Ovary (tissue), 9 donors: Measurements from ENCODE around the gene CRACR2A. TPM values are rescaled to one million over a fixed set of nuclear protein-coding genes. Genes with fewer than 3 reads are reported as not detected.

Source experiments
- DNase-seq, 5 donors: peaks; one replicate each; pipeline ENCODE4 v3.0.0-alpha.2; 2019 to 2020
- H3K27ac ChIP-seq, 2 donors: fragments of 200-600 bp; one replicate each; pipeline versions ENCODE4 v1.5.1 to v1.8.0; 2019 to 2022
- H3K27me3 ChIP-seq: fragments of 200-600 bp; one replicate; pipeline ENCODE4 v1.8.0; 2022
- H3K36me3 ChIP-seq: fragments of 200-600 bp; sonication (generic); one replicate; pipeline ENCODE4 v1.5.1; 2019
- H3K4me1 ChIP-seq: one replicate; pipeline ENCODE4 v1.8.1; 2013; ENCODE audit warnings: mild to moderate bottlenecking, moderate library complexity; ENCODE audit not compliant: insufficient read depth
- H3K4me3 ChIP-seq: fragments of 200-600 bp; sonication (generic); one replicate; pipeline ENCODE4 v1.5.1; 2017
- H3K9me3 ChIP-seq, 2 donors: fragments of 200-600 bp in 1 of 2; sonication (generic) in 1 of 2; one replicate each; pipeline versions ENCODE4 v1.5.1 to v1.8.1; 2013 to 2019; ENCODE audit warnings: mild to moderate bottlenecking in 1 of 2, moderate library complexity in 1 of 2
- CTCF ChIP-seq, 3 donors: fragments of 450-650 bp in 2 of 3; fragments of 200-600 bp in 1 of 3; IDR thresholded peaks; one replicate each; pipeline versions ENCODE4 v1.5.1 to v1.8.0; 2016 to 2022; ENCODE audit warnings: antibody characterized with exemption in 3 of 3, mild to moderate bottlenecking in 1 of 3
- EP300 ChIP-seq: sonication (generic); formaldehyde crosslinking; IDR thresholded peaks from one replicate; pipeline ENCODE4 v1.6.1; 2017; ENCODE audit warnings: antibody characterized with exemption
- POLR2A ChIP-seq: fragments of 450-650 bp; IDR thresholded peaks from one replicate; pipeline ENCODE4 v1.6.1; 2017; ENCODE audit warnings: antibody characterized with exemption, mild to moderate bottlenecking, moderate library complexity
- WGBS, 3 donors: extraction: QIAGEN DNeasy Blood & Tissue Kit in 1 of 3; methylation state at CpG; one replicate each; pipeline versions ENCODE4 v1.1.5 to v1.1.7; 2013 to 2017; 5-methylcytosine and 5-hydroxymethylcytosine counted together
- intact Hi-C, 4 donors: fragments of 100-400 bp; cut with DNase I; formaldehyde crosslinking; loops; one replicate each; pipeline versions ENCODE4 v1.11.0 to v1.15.1; 2022 to 2023
- polyA plus RNA-seq, 2 donors: library from polyadenylated mRNA; stranded (reverse); fragments of 200-250 nt in 1 of 2; fragments of 350-450 nt in 1 of 2; fragmentation: Illumina TruSeq in 1 of 2; extraction: RNeasy Lipid Tissue Mini Kit (QIAGEN cat#74804) in 1 of 2; gene quantifications; one replicate each; pipeline ENCODE4 v1.2.3, GENCODE V29; 2013 to 2014
- total RNA-seq, 7 donors: library from RNA; depleted of rRNA in 2 of 7; stranded (reverse); fragments of >200 nt in 2 of 7; fragmentation: NEBNext Ultra II Directional in 3 of 7; extraction: Animal tissue kit (Norgen Biotek cat#: 25700) in 3 of 7; gene quantifications; one replicate each; pipeline versions ENCODE4 v1.1.0 to v1.2.4, GENCODE V29; 2016 to 2023
- donor health status: DM: no; HTN: no; CAD: no; lungs with moderate emphysema.
- donor health status: DM: no; HTN: no; CAD: no.
- donor health status: Bipolar disorder and iron deficiency.
- donor health status: DM: yes; HTN: yes; CAD: no.
- donor health status: DM: no; HTN: no; CAD: no.
- donor health status: DM: yes; HTN: yes; CAD: no.

Gene CRACR2A
- total and polyA plus RNA-seq, 9 donors = 1.8 to 7.7 (median 4.4) TPM

GRCh38 chr12:3770891-3771290 lies 18.0 kb upstream of the CRACR2A start:
- H3K4me1 ChIP-seq = no peaks in the 10 kb centered on the region
- DNase-seq = no peak
- no peak for TF ChIP-seq POLR2A
- TF ChIP-seq EP300 = no peak
- TF ChIP-seq CTCF (IDR thresholded peaks at IDR 0.05) = no peak
- H3K9me3 ChIP-seq = no peaks in the 10 kb centered on the region
- H3K4me3 ChIP-seq = no peak overlapping the region
- H3K27ac ChIP-seq = no peak overlapping the region
- WGBS, 3 donors = 96 to 98% (median 97%) methylated on average over 1 of the region's 1 CpG
- intact Hi-C loops = loop anchor here in 3 of 4 donors (10.0 kb wide), 2 partner anchors 116 to 466 kb away; no protein-coding TSS in a partner anchor
- no peaks in the 10 kb centered on the region for H3K27me3 ChIP-seq
- no peaks in the 10 kb centered on the region for H3K36me3 ChIP-seq

- Histone ChIP-seq H3K27ac (no peak overlapping the region), H3K4me3 (no peak overlapping the region), H3K36me3 (no peaks in the 10 kb centered on the region), H3K4me1 (no peaks in the 10 kb centered on the region), H3K27me3 (no peaks in the 10 kb centered on the region), H3K9me3 (no peaks in the 10 kb centered on the region)
- no peak for TF ChIP-seq EP300
- no peak for TF ChIP-seq POLR2A
- TF ChIP-seq CTCF (IDR thresholded peaks at IDR 0.05) = no peak
- no peak for DNase-seq
- 74 to 77% (median 76%) methylated on average over 3 of the region's 3 CpGs for WGBS, 3 donors
- intact Hi-C loops = no loop called here
Observed at GRCh38 chr12:3768911-3769447, 16.1 kb upstream of the CRACR2A start.

GRCh38 chr12:3761116-3761735 lies 8.3 kb upstream of the CRACR2A start:
- no peak for DNase-seq
- intact Hi-C loops = no loop called here
- no peaks in the 10 kb centered on the region for H3K36me3 ChIP-seq
- no peaks in the 10 kb centered on the region for H3K9me3 ChIP-seq
- no peaks in the 10 kb centered on the region for H3K4me1 ChIP-seq
- 14 to 33% (median 30%) methylated on average over 7 of the region's 7 CpGs for WGBS, 3 donors
- no peak overlapping the region for H3K4me3 ChIP-seq
- H3K27ac ChIP-seq = no peak overlapping the region
- no peaks in the 10 kb centered on the region for H3K27me3 ChIP-seq
- no peak for TF ChIP-seq POLR2A
- TF ChIP-seq EP300 = no peak
- TF ChIP-seq CTCF (IDR thresholded peaks at IDR 0.05) = no peak

- no peaks in the 10 kb centered on the region for H3K4me1 ChIP-seq
- no peaks in the 10 kb centered on the region for H3K9me3 ChIP-seq
- H3K4me3 ChIP-seq = no peak overlapping the region
- no peak overlapping the region for H3K27ac ChIP-seq
- TF ChIP-seq EP300 (no peak), POLR2A (no peak)
- DNase-seq = no peak
- no peaks in the 10 kb centered on the region for H3K36me3 ChIP-seq
- 52 to 64% (median 56%) methylated on average over 2 of the region's 2 CpGs for WGBS, 3 donors
- intact Hi-C loops = no loop called here
- H3K27me3 ChIP-seq = no peaks in the 10 kb centered on the region
Observed at GRCh38 chr12:3759878-3760277, 7.0 kb upstream of the CRACR2A start.

DNA sequence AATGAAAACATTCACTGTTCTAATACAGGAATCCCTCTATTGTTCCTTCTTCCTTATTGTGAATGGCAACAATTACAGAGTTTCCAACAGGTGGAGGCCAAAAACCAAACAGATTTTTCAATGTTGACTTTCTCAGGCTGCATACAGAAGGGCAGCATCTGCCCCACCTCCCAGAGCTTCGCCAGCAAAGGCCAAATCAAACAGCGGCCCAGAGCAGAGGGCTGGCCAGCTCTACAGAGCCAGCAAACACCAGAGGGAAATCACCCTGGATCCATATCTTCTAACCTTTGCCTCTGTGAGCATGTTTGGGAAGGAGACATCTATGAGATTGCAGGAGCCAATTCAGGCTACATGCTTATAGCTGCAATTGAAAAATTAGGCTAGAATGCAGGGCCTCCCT lies 4.4 kb upstream of the CRACR2A start:
- 73 to 84% (median 82%) methylated on average over 2 of the region's 2 CpGs for WGBS, 3 donors
- peaks cover 7% of the 10 kb centered on the region for H3K4me1 ChIP-seq
- no peak for DNase-seq
- H3K27me3 ChIP-seq = no peaks in the 10 kb centered on the region
- intact Hi-C loops = no loop called here
- TF ChIP-seq EP300 = no peak
- no peak for TF ChIP-seq POLR2A
- TF ChIP-seq CTCF (IDR thresholded peaks at IDR 0.05) = no peak
- no peaks in the 10 kb centered on the region for H3K36me3 ChIP-seq
- H3K4me3 ChIP-seq = no peak overlapping the region
- H3K27ac ChIP-seq = no peak overlapping the region
- H3K9me3 ChIP-seq = no peaks in the 10 kb centered on the region
